ENCODE measurements around the gene CRTAC1.

- TF ChIP-seq PATZ1 (CRISPR knock-in tag; IDR thresholded peaks at IDR 0.05; ENCODE audit: borderline replicate concordance) (no peak), ZNF8 (CRISPR knock-in tag; IDR thresholded peaks at IDR 0.05) (no peak), ZFP30 (CRISPR knock-in tag; IDR thresholded peaks at IDR 0.05) (no peak), TOX (CRISPR knock-in tag; IDR thresholded peaks at IDR 0.05; ENCODE audit: borderline replicate concordance) (no peak), GLIS3 (CRISPR knock-in tag; IDR thresholded peaks at IDR 0.05) (no peak), PPARA (CRISPR knock-in tag; IDR thresholded peaks at IDR 0.05; ENCODE audit: borderline replicate concordance) (no peak), RARB (CRISPR knock-in tag; IDR thresholded peaks at IDR 0.05) (no peak), TCF4 (CRISPR knock-in tag; IDR thresholded peaks at IDR 0.05; ENCODE audit: borderline replicate concordance) (no peak), ZNF70 (CRISPR knock-in tag; IDR thresholded peaks at IDR 0.05) (no peak), ARNTL (CRISPR knock-in tag; IDR thresholded peaks at IDR 0.05; ENCODE audit: borderline replicate concordance, low read depth) (no peak), ZC3H10 (CRISPR knock-in tag; IDR thresholded peaks at IDR 0.05) (no peak), OSR1 (CRISPR knock-in tag; IDR thresholded peaks at IDR 0.05) (no peak)
Measured at GRCh38 chr10:97911217-97911616, 119.2 kb downstream of the CRTAC1 start.

All from SK-N-SH treated with all-trans-retinoic acid at 6 μM for 48 hours (cell line).